HEK293 (cell line): Measurements from ENCODE around the gene CRTC3.

Source experiments
- GLI2 ChIP-seq: fragments of 450-650 bp; formaldehyde crosslinking; IDR thresholded peaks from 2 replicates; pipeline ENCODE4; 2017; ENCODE audit warnings: missing biosample characterization, missing genetic modification characterization, low read depth, borderline replicate concordance
- GLI4 ChIP-seq: fragments of 450-650 bp; formaldehyde crosslinking; IDR thresholded peaks from 2 replicates; pipeline ENCODE4 v1.5.1; 2016; ENCODE audit warnings: missing biosample characterization, missing genetic modification characterization
- KLF10 ChIP-seq: fragments of 450-650 bp; IDR thresholded peaks from 2 replicates; pipeline ENCODE4 v1.5.1; 2018; ENCODE audit warnings: missing biosample characterization, mild to moderate bottlenecking, missing genetic modification characterization
- PRDM2 ChIP-seq: fragments of 450-650 bp; formaldehyde crosslinking; IDR thresholded peaks from 2 replicates; pipeline ENCODE4 v1.5.1; 2016; ENCODE audit warnings: missing biosample characterization, missing genetic modification characterization, borderline replicate concordance
- ZBTB20 ChIP-seq: fragments of 450-650 bp; formaldehyde crosslinking; IDR thresholded peaks from 2 replicates; pipeline ENCODE4 v1.5.1; 2016; ENCODE audit warnings: missing biosample characterization, missing genetic modification characterization
- ZNF132 ChIP-seq: fragments of 450-650 bp; formaldehyde crosslinking; IDR thresholded peaks from 2 replicates; pipeline ENCODE4 v1.5.1; 2017; ENCODE audit warnings: missing biosample characterization, missing genetic modification characterization, borderline replicate concordance
- ZNF561 ChIP-seq: fragments of 450-650 bp; IDR thresholded peaks from 2 replicates; pipeline ENCODE4 v1.5.1; 2018; ENCODE audit warnings: missing biosample characterization, missing genetic modification characterization, borderline replicate concordance
- ZNF692 ChIP-seq: fragments of 450-650 bp; formaldehyde crosslinking; IDR thresholded peaks from 2 replicates; pipeline ENCODE4 v1.5.1; 2016; ENCODE audit warnings: missing biosample characterization, missing genetic modification characterization
- ZSCAN23 ChIP-seq: fragments of 450-650 bp; formaldehyde crosslinking; IDR thresholded peaks from 2 replicates; pipeline ENCODE4 v1.5.1; 2016; ENCODE audit warnings: missing biosample characterization, missing genetic modification characterization
- ZSCAN5A ChIP-seq: fragments of 450-650 bp; formaldehyde crosslinking; IDR thresholded peaks from 2 replicates; pipeline ENCODE4 v1.5.1; 2016; ENCODE audit warnings: missing biosample characterization, missing genetic modification characterization
- TF ChIP-seq, protein P1 (sequence below): fragments of 450-650 bp; formaldehyde crosslinking; IDR thresholded peaks from 2 replicates; pipeline ENCODE4 v1.5.1; 2016; ENCODE audit warnings: missing biosample characterization, missing genetic modification characterization
- TF ChIP-seq, protein P2 (sequence below): fragments of 450-650 bp; formaldehyde crosslinking; IDR thresholded peaks from 2 replicates; pipeline ENCODE4 v1.5.1; 2016; ENCODE audit warnings: missing biosample characterization, missing genetic modification characterization
- TF ChIP-seq, protein P3 (sequence below): sonication (generic); formaldehyde crosslinking; IDR thresholded peaks from 2 replicates; pipeline ENCODE4 v1.8.1; 2022; ENCODE audit warnings: mild to moderate bottlenecking, moderate library complexity, missing genetic modification reagents
- TF ChIP-seq, protein P4 (sequence below): fragments of 450-650 bp; formaldehyde crosslinking; IDR thresholded peaks from 2 replicates; pipeline ENCODE4 v1.5.1; 2016; ENCODE audit warnings: missing biosample characterization, missing genetic modification characterization
- TF ChIP-seq, protein P5 (sequence below): fragments of 450-650 bp; formaldehyde crosslinking; IDR thresholded peaks from 2 replicates; pipeline ENCODE4 v1.5.1; 2017; ENCODE audit warnings: missing biosample characterization, mild to moderate bottlenecking, missing genetic modification characterization, moderate library complexity
- TF ChIP-seq, protein P6 (sequence below): fragments of 450-650 bp; formaldehyde crosslinking; IDR thresholded peaks from 2 replicates; pipeline ENCODE4 v1.5.1; 2016; ENCODE audit warnings: missing biosample characterization, missing genetic modification characterization

Gene CRTC3

GRCh38 chr15:90529371-90530249 is at the start of gene CRTC3 (continued):
- TF ChIP-seq, protein P1, sequence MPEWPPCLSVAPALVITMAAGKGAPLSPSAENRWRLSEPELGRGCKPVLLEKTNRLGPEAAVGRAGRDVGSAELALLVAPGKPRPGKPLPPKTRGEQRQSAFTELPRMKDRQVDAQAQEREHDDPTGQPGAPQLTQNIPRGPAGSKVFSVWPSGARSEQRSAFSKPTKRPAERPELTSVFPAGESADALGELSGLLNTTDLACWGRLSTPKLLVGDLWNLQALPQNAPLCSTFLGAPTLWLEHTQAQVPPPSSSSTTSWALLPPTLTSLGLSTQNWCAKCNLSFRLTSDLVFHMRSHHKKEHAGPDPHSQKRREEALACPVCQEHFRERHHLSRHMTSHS (tag by site-specific recombination), result no peak
- TF ChIP-seq, protein P2, sequence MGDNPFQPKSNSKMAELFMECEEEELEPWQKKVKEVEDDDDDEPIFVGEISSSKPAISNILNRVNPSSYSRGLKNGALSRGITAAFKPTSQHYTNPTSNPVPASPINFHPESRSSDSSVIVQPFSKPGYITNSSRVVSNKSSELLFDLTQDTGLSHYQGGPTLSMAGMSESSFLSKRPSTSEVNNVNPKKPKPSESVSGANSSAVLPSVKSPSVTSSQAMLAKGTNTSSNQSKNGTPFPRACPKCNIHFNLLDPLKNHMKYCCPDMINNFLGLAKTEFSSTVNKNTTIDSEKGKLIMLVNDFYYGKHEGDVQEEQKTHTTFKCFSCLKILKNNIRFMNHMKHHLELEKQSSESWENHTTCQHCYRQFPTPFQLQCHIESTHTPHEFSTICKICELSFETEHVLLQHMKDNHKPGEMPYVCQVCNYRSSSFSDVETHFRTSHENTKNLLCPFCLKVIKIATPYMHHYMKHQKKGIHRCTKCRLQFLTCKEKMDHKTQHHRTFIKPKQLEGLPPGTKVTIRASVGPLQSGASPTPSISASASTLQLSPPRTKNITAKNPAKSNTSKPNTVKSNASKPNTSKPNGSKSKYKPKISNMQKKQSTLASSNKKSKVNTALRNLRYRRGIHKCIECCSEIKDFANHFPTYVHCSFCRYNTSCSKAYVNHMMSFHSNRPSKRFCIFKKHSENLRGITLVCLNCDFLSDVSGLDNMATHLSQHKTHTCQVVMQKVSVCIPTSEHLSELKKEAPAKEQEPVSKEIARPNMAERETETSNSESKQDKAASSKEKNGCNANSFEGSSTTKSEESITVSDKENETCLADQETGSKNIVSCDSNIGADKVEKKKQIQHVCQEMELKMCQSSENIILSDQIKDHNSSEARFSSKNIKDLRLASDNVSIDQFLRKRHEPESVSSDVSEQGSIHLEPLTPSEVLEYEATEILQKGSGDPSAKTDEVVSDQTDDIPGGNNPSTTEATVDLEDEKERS (tag by site-specific recombination), result no peak
- TF ChIP-seq KLF10 (tag by site-specific recombination) (no peak), ZBTB20 (tag by site-specific recombination) (peak; percentile 75), ZSCAN23 (tag by site-specific recombination) (no peak), ZSCAN5A (tag by site-specific recombination) (no peak), ZNF692 (tag by site-specific recombination) (peak; percentile 76), GLI2 (tag by site-specific recombination) (no peak), PRDM2 (tag by site-specific recombination) (no peak), GLI4 (tag by site-specific recombination) (no peak), ZNF132 (no peak), ZNF561 (peak; percentile 66; the same call in 1 of the 2 replicates)
- TF ChIP-seq, protein P3, sequence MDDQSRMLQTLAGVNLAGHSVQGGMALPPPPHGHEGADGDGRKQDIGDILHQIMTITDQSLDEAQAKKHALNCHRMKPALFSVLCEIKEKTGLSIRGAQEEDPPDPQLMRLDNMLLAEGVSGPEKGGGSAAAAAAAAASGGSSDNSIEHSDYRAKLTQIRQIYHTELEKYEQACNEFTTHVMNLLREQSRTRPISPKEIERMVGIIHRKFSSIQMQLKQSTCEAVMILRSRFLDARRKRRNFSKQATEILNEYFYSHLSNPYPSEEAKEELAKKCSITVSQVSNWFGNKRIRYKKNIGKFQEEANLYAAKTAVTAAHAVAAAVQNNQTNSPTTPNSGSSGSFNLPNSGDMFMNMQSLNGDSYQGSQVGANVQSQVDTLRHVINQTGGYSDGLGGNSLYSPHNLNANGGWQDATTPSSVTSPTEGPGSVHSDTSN (CRISPR knock-in tag), result no peak
- TF ChIP-seq, protein P4, sequence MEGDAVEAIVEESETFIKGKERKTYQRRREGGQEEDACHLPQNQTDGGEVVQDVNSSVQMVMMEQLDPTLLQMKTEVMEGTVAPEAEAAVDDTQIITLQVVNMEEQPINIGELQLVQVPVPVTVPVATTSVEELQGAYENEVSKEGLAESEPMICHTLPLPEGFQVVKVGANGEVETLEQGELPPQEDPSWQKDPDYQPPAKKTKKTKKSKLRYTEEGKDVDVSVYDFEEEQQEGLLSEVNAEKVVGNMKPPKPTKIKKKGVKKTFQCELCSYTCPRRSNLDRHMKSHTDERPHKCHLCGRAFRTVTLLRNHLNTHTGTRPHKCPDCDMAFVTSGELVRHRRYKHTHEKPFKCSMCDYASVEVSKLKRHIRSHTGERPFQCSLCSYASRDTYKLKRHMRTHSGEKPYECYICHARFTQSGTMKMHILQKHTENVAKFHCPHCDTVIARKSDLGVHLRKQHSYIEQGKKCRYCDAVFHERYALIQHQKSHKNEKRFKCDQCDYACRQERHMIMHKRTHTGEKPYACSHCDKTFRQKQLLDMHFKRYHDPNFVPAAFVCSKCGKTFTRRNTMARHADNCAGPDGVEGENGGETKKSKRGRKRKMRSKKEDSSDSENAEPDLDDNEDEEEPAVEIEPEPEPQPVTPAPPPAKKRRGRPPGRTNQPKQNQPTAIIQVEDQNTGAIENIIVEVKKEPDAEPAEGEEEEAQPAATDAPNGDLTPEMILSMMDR (tag by site-specific recombination), result no peak
- TF ChIP-seq, protein P5, sequence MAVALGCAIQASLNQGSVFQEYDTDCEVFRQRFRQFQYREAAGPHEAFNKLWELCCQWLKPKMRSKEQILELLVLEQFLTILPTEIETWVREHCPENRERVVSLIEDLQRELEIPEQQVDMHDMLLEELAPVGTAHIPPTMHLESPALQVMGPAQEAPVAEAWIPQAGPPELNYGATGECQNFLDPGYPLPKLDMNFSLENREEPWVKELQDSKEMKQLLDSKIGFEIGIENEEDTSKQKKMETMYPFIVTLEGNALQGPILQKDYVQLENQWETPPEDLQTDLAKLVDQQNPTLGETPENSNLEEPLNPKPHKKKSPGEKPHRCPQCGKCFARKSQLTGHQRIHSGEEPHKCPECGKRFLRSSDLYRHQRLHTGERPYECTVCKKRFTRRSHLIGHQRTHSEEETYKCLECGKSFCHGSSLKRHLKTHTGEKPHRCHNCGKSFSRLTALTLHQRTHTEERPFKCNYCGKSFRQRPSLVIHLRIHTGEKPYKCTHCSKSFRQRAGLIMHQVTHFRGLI (tag by site-specific recombination), result no peak
- TF ChIP-seq, protein P6, sequence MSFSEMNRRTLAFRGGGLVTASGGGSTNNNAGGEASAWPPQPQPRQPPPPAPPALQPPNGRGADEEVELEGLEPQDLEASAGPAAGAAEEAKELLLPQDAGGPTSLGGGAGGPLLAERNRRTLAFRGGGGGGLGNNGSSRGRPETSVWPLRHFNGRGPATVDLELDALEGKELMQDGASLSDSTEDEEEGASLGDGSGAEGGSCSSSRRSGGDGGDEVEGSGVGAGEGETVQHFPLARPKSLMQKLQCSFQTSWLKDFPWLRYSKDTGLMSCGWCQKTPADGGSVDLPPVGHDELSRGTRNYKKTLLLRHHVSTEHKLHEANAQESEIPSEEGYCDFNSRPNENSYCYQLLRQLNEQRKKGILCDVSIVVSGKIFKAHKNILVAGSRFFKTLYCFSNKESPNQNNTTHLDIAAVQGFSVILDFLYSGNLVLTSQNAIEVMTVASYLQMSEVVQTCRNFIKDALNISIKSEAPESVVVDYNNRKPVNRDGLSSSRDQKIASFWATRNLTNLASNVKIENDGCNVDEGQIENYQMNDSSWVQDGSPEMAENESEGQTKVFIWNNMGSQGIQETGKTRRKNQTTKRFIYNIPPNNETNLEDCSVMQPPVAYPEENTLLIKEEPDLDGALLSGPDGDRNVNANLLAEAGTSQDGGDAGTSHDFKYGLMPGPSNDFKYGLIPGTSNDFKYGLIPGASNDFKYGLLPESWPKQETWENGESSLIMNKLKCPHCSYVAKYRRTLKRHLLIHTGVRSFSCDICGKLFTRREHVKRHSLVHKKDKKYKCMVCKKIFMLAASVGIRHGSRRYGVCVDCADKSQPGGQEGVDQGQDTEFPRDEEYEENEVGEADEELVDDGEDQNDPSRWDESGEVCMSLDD, result 0 out of 2 replicates have a peak, but pooled peaks have one; percentile 22
